MM.1S (cell line): ENCODE data around the gene SLC22A2.

ENCODE experiments used
- DNase-seq: peaks from one replicate; pipeline ENCODE4 v3.0.0-alpha.2; 2015
- H2AFZ ChIP-seq: fragments of 300-600 bp; sonication (generic); 2 replicates; pipeline ENCODE4 v1.6.0; 2016; ENCODE audit warnings: antibody characterized with exemption, low read length
- H3F3A ChIP-seq: fragments of 300-600 bp; sonication (generic); 2 replicates; pipeline ENCODE4 v1.6.1; 2016; ENCODE audit warnings: mild to moderate bottlenecking, antibody characterized with exemption, low read length, moderate library complexity, mixed read lengths; ENCODE audit not compliant: insufficient read depth
- H3K27ac ChIP-seq: fragments of 300-600 bp; sonication (generic); 2 replicates; pipeline ENCODE4 v1.5.1; 2016; ENCODE audit warnings: mild to moderate bottlenecking, low read length
- H3K27me3 ChIP-seq: fragments of 300-600 bp; sonication (generic); replicated peaks from 2 replicates; pipeline ENCODE4 v1.6.0; 2016; ENCODE audit warnings: low read length; ENCODE audit not compliant: insufficient read depth
- H3K36me3 ChIP-seq: fragments of 300-600 bp; sonication (generic); replicated peaks from 2 replicates; pipeline ENCODE4 v1.6.1; 2016; ENCODE audit warnings: mild to moderate bottlenecking, low read length, mixed read lengths; ENCODE audit not compliant: insufficient read depth
- H3K4me1 ChIP-seq: fragments of 300-600 bp; sonication (generic); 2 replicates; pipeline ENCODE4 v1.6.1; 2016; ENCODE audit warnings: low read length, mixed read lengths
- H3K4me2 ChIP-seq: fragments of 300-600 bp; sonication (generic); 2 replicates; pipeline ENCODE4 v1.6.0; 2016; ENCODE audit warnings: low read depth, low read length
- H3K4me3 ChIP-seq: fragments of 300-600 bp; sonication (generic); 2 replicates; pipeline ENCODE4 v1.5.1; 2016; ENCODE audit warnings: low read length, mixed read lengths
- H3K79me2 ChIP-seq: fragments of 300-600 bp; sonication (generic); 2 replicates; pipeline ENCODE4 v1.6.1; 2016; ENCODE audit warnings: mixed run types, low read length, mixed read lengths
- H3K9ac ChIP-seq: fragments of 300-600 bp; sonication (generic); 2 replicates; pipeline ENCODE4 v1.6.1; 2016; ENCODE audit warnings: low read length, mixed read lengths
- H3K9me2 ChIP-seq: fragments of 300-600 bp; sonication (generic); replicated peaks from 2 replicates; pipeline ENCODE4 v1.6.1; 2016; ENCODE audit warnings: mild to moderate bottlenecking, low read length, mixed read lengths; ENCODE audit not compliant: insufficient read depth
- H3K9me3 ChIP-seq: fragments of 300-600 bp; sonication (generic); replicated peaks from 2 replicates; pipeline ENCODE4 v1.6.1; 2016; ENCODE audit warnings: mild to moderate bottlenecking, low read length, mixed read lengths; ENCODE audit not compliant: insufficient read depth
- H4K20me1 ChIP-seq: fragments of 300-600 bp; sonication (generic); 2 replicates; pipeline ENCODE4 v1.6.1; 2016; ENCODE audit warnings: mild to moderate bottlenecking, low read length, moderate library complexity, mixed read lengths; ENCODE audit not compliant: insufficient read depth
- CTCF ChIP-seq: fragments of 300-600 bp; sonication (generic); IDR thresholded peaks from 2 replicates; pipeline ENCODE4 v1.5.1; 2016; ENCODE audit warnings: antibody characterized with exemption, low read length, mixed read lengths
- EZH2 ChIP-seq: fragments of 300-600 bp; sonication (generic); optimal IDR thresholded peaks from 2 replicates; pipeline ENCODE3; 2017; ENCODE audit warnings: low read depth, mild to moderate bottlenecking, antibody characterized with exemption, low read length, mixed read lengths
- EZH2phosphoT487 ChIP-seq: fragments of 300-600 bp; sonication (generic); IDR thresholded peaks from 2 replicates; pipeline ENCODE4 v1.6.1; 2018; ENCODE audit warnings: antibody characterized with exemption, low read length

SLC22A2 gene

DNA sequence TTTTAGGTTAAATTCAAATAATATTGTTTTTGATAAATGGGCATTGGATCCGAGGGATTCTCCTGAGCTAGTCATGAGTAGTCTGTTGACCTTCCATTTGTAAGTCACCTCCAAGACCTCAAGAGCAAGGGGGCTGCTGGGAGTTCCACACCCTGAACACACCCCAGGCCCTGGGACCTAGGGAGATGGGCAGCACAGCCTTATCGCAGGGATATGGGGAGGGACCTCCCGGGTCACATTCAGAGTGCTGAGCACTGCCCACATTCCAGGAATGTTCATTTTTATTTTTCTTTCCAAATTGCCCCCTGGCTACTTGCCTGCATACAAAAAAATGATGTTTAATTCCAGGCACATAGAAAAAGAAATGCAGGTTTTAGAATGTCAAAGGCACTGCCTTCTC, 55.5 kb downstream of the SLC22A2 start:
- no peak overlapping the region for H2AFZ ChIP-seq
- no peaks in the 10 kb centered on the region for H3F3A ChIP-seq
- H3K9me3 ChIP-seq = no peaks in the 10 kb centered on the region
- H3K4me3 ChIP-seq = no peak overlapping the region
- H4K20me1 ChIP-seq = no peaks in the 10 kb centered on the region
- no peaks in the 10 kb centered on the region for H3K4me1 ChIP-seq
- H3K27me3 ChIP-seq = no peaks in the 10 kb centered on the region
- H3K9ac ChIP-seq = no peak overlapping the region
- TF ChIP-seq CTCF = no peak
- TF ChIP-seq EZH2 = no peak
- no peak for TF ChIP-seq EZH2phosphoT487
- no peaks in the 10 kb centered on the region for H3K9me2 ChIP-seq
- H3K36me3 ChIP-seq = no peaks in the 10 kb centered on the region
- no peak overlapping the region for H3K4me2 ChIP-seq
- no peak overlapping the region for H3K27ac ChIP-seq
- no peak for DNase-seq
- no peaks in the 10 kb centered on the region for H3K79me2 ChIP-seq

GRCh38 chr6:160202411-160202810, 56.2 kb downstream of the SLC22A2 start:
- H4K20me1 ChIP-seq = no peaks in the 10 kb centered on the region
- TF ChIP-seq EZH2 (no peak), CTCF (no peak), EZH2phosphoT487 (no peak)
- DNase-seq = no peak
- H3K9me3 ChIP-seq = no peaks in the 10 kb centered on the region
- H3K4me3 ChIP-seq = no peak overlapping the region
- no peak overlapping the region for H3K4me2 ChIP-seq
- no peak overlapping the region for H2AFZ ChIP-seq
- H3K27me3 ChIP-seq = no peaks in the 10 kb centered on the region
- H3K36me3 ChIP-seq = no peaks in the 10 kb centered on the region
- no peaks in the 10 kb centered on the region for H3K79me2 ChIP-seq
- H3F3A ChIP-seq = no peaks in the 10 kb centered on the region
- no peak overlapping the region for H3K9ac ChIP-seq
- no peak overlapping the region for H3K27ac ChIP-seq
- no peaks in the 10 kb centered on the region for H3K9me2 ChIP-seq
- no peaks in the 10 kb centered on the region for H3K4me1 ChIP-seq

DNA sequence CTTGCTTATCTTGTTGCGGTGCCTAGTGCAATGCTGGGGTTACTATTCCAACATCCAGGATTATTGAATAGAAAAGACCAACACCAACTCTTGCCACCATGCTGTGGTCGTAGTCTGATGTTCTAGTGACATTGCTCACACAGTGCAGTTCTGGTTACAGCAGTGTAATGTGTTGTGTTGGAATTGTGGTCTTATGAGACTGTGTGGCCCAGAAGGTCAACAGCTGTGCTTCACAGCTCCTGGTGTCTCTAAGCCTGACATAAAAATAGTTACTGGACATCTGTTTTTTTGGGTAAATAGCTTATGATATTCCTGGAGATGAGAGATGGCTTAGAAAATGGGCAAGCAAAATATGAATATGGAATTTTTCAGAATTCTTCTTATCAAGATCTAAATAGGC, 57.6 kb downstream of the SLC22A2 start:
- Histone ChIP-seq H3F3A (no peaks in the 10 kb centered on the region), H3K9me3 (no peaks in the 10 kb centered on the region), H3K4me2 (no peak overlapping the region), H3K9ac (no peak overlapping the region), H3K27ac (no peak overlapping the region), H3K4me3 (no peak overlapping the region), H3K9me2 (no peaks in the 10 kb centered on the region), H3K27me3 (no peaks in the 10 kb centered on the region), H3K79me2 (no peaks in the 10 kb centered on the region), H3K36me3 (no peaks in the 10 kb centered on the region), H3K4me1 (no peaks in the 10 kb centered on the region), H4K20me1 (no peaks in the 10 kb centered on the region), H2AFZ (no peak overlapping the region)
- DNase-seq = no peak
- TF ChIP-seq CTCF (no peak), EZH2 (no peak), EZH2phosphoT487 (no peak)
